GM12864 (cell line): ENCODE measurements around the gene CRTAC1.

Experiments
- DNase-seq: peaks from one replicate; pipeline ENCODE4 v3.0.0-alpha.2; 2011; ENCODE audit warnings: low read depth
- H3K4me3 ChIP-seq: 2 replicates; pipeline ENCODE4 v1.5.1; 2011; ENCODE audit warnings: mild to moderate bottlenecking, low read depth, low read length, control low read depth
- TF ChIP-seq, protein P1 (sequence below): IDR thresholded peaks from 2 replicates; pipeline ENCODE4 v1.5.1; 2011; ENCODE audit warnings: low read depth, mild to moderate bottlenecking, moderate library complexity, low read length, control low read depth, inconsistent platforms; ENCODE audit errors: missing control alignments

The CRTAC1 gene

DNA sequence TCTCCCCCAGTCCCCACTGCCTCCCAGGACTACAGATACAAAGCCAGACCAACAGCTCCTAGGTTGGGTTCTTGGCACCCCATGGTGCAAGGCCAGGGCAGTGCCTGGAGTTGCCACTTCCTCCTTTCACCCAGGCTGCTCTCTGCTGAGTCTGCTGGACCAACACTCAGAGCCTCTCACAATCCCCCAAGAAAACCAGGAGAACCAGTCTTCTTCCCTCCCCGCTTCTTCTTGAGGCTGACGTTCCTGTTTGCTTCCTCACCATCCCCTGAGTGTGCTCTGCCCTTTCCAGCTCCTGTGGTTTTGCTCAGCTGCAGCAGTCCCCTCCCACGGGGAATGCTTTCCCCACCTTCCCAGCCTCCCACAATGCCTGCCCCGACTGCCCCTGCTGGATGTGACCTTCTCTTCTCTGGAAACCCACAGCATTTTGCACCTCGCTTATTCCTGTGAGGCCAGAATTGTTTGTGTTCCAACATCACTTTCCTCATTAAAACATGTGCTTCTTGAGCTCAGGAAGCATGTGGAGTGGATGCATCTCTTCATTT, 90.9 kb downstream of the CRTAC1 start:
- TF ChIP-seq, protein P1, sequence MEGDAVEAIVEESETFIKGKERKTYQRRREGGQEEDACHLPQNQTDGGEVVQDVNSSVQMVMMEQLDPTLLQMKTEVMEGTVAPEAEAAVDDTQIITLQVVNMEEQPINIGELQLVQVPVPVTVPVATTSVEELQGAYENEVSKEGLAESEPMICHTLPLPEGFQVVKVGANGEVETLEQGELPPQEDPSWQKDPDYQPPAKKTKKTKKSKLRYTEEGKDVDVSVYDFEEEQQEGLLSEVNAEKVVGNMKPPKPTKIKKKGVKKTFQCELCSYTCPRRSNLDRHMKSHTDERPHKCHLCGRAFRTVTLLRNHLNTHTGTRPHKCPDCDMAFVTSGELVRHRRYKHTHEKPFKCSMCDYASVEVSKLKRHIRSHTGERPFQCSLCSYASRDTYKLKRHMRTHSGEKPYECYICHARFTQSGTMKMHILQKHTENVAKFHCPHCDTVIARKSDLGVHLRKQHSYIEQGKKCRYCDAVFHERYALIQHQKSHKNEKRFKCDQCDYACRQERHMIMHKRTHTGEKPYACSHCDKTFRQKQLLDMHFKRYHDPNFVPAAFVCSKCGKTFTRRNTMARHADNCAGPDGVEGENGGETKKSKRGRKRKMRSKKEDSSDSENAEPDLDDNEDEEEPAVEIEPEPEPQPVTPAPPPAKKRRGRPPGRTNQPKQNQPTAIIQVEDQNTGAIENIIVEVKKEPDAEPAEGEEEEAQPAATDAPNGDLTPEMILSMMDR = no peak
- H3K4me3 ChIP-seq = no peak overlapping the region
- no peak for DNase-seq

DNA sequence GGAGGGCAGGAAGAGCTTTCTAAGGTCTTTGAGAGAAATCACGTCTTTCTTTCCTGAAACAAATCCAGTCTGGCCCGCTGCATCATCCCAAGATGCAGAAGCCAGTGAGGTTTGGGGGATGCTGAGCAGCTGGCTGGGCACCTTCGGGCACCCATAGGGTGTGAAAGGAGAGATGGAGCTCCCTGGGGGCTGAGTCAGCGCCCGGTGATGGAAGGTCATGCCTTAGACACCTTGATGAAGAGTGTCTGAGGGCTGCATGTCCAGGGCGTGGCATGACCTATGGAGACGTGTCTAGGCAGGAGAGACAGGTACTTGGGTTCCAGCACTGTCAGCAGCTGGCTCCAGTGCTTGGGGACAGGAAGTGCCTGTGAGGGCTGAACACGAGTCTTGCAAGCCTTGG, 92.5 kb downstream of the CRTAC1 start:
- DNase-seq = no peak
- TF ChIP-seq, protein P1 = no peak

DNA sequence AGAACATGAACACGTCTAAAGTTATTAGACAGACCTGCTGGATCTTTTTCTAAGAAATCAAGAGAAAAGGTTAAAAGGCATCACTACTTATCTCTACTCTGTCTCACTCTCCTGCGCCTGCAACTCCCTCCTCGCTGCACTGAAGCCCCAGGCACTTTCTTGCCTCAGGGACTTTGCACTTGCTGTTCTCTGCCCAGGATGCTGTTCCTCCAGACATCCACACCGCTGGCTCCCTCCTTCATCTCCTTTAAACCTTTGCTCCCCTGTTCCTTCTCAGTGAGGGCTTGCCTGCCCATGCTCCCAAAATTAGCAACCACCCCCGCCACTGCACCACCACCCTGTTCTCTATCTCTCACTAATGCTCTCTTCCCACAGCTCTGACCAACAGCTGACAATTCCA, 93.4 kb downstream of the CRTAC1 start:
- TF ChIP-seq, protein P1 = no peak

More for the DNA sequence above, 92.5 kb downstream of the CRTAC1 start:
- no peak overlapping the region for H3K4me3 ChIP-seq

DNA sequence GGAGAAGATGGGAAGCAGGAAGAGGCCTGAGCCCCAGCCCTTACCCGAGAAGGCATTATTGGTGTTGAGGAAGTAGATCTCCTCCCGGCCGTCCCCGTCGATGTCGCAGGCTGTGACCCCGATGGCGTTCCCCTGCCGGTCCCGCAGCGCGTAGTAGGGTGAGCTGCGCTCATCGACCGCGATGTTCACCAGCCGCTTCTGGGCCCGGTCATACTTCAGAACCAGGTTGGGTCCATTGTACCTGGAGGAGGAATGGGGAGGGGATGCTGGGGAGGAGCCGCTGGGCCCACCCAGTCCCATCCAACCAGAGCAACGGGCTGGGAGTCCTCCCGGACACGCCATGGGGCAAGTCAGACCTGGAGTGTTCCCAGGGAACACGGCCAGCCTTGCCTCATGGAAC, 94.3 kb downstream of the CRTAC1 start:
- TF ChIP-seq, protein P1 = no peak
- H3K4me3 ChIP-seq = no peak overlapping the region
- no peak for DNase-seq

More for the DNA sequence above, 93.4 kb downstream of the CRTAC1 start:
- no peak for DNase-seq
- H3K4me3 ChIP-seq = no peak overlapping the region

DNA sequence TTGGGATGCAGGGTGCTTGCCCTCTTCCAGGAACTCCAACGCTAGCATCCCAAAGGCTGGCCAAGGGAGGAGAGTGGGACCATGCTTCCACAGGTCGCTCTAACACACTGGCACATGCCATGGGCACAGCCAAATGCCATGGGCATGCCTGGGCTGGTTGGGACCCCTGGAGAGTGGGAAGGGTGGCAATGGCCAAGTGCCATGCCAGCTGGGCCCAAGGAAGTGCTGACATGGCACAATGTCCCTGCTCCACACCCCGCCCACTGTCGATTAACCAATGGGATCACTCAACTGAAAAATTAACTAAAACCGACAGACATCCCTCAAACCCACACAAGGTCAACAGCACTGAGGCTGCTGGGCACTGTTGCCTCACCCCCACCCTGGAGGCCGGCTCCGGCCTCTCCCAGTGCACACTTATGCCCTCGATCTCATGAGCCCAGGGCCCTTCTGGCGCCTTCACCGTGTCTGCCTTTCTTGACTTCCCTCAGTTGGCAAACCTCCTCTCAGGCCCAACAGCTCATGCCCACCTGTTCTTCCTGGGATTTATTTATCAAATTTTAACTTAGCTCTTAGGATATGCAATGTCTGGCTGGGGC, 97.4 kb downstream of the CRTAC1 start:
- no peak for DNase-seq
- TF ChIP-seq, protein P1 = no peak
- no peak overlapping the region for H3K4me3 ChIP-seq

DNA sequence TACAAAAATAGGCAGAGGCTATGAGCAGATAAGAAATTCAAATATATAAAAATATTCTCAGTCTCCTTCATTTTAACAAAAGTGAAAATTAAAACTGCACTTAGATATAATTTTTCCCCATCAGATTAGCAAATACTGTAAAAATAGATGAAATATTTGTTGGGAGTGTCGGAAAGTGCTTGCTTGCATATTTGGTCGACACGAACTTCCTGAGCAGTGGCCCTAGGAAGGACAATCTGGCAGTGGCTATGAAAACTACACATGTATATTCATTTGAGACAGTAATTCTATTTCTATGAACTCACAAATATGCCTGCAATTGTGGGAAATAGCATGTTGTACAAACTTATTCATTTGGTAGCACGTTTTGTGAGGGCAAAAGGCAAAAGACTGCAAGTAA, 99.4 kb downstream of the CRTAC1 start:
- TF ChIP-seq, protein P1 = no peak
- H3K4me3 ChIP-seq = no peak overlapping the region
- no peak for DNase-seq

DNA sequence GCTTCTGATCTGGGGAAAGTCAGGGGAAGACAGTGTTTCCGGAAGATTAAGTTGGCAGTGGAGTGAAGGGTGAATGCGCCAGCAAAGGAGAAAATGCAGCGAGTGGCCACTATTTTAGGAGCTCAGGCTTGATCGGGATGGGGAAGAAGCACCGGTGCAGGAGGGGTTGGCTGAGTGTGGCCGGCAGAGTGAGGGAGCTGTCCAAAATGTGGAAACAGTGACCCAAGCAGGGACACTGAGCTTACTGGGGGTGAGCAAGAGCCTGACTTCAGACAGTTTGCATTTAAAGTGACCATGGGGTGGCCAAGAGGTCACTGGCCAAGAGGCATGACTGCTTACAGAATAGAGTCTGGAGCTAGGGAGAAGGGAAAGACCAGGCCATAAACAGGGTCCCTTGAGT, 101.5 kb downstream of the CRTAC1 start:
- no peak overlapping the region for H3K4me3 ChIP-seq
- TF ChIP-seq, protein P1 = no peak
- DNase-seq = no peak
